ENCODE measurements around the gene SLC43A2.
A peak's percentile ranks its signal among the peaks of the same experiment; 100 is the strongest.
"Not testable (repeated sequence)": the region's sequence is repeated elsewhere in the genome, so short reads cannot be mapped to it uniquely, and the experiment has no call there.

The SLC43A2 gene

DNA sequence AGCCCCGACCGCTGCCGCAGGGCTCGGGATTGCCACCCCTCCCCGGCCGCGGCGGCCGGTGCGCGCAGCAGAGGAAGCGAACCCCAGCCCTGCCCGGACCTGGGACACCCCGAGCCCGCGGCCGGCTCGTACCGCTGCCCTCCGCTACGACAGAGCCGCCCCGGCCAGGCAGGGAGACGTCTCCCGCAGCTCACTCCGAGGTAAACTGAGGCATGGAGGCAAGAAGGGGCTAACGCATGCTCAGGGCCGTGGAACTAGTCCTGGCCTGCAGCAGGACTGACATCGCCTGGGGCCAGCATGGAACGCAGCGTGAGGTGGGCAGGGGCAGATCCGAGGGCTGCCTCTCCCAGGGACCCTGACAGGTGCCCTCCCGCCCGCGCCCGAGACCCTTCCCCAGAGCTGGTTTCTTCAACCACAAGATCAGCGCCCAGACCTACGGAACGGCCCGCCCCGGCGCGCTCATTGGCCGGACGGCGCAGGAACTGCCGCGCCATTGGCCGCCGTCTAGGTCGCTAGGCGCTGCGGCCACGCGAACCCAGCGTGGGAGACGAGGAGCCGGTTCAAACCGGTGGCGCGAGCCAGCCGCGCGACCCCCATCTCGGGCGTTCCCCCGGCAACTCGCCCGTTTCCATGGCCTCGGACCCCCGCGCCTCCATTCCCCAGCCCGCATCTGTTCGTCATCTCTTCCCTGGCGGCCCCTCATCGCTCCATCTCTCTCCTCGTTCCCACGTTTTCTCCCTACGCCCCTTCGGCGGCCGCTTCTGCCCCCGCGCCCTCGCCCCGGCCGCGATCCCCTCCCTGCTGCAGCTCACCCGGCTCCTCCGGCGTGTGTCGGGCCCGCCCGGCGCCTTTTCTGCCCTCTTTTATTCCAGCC is at the start of gene SLC43A2:
SLC43A2 (minus strand) TSS at position 853 of the 874 bp plus-strand sequence. CDS start 960 bp downstream, outside the sequence.
- peak; percentile 74 for DNase-seq

DNA sequence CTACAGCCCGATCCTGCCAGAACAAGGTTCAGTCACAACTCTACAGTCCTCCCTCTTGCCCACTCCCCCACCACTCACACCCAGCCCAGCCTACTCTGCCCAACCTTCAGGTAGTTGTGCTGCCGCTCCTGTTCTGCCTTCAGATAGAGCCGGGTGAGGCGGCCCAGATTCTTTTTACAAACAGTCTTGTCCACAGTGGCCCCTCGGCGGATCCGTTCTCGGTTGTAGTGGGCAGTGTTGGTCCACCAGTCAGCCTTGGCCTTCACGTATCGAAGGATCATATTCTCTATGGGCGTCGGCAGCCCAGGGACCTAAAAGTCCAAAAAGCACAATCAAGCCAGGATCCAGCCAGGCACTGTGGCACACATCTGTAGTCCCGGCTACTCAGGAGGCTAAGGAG is 47.8 kb upstream of the SLC43A2 start:
- no peak for DNase-seq

DNA sequence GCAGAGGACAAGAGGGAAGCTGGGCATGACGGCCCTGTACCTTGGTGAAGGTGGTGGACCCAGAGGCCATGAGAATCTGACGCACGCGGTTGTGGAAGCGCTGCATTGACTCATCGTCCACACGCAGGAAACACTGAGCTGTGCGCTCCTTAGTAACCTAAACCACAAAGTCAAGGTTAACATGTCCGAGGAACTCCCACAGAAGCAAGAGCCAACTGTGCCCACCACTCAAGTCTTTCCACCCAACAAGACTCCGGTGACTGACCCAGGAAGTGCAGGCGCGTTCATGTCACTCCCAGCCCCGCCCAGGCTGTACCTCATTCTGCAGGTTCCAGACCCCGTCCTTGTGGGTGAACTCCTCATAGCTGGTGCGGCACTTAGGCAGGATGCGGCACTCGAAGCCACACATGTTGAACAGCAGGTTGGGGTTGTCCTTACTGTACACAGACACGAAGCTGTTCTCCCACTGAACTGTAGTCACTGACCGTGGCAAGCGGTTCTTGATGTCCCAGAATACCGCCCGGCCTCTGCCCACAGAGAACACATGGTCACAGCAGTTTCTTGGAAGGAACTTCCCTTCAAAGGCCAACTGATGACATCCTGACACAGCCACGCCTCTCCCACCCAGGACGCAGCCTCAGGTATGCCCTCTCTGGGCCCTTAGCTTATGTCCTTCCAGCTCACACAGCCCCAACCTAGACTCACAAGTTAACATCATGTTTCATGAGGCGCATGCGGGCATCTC is 44.6 kb upstream of the SLC43A2 start:
- no peak for DNase-seq

DNA sequence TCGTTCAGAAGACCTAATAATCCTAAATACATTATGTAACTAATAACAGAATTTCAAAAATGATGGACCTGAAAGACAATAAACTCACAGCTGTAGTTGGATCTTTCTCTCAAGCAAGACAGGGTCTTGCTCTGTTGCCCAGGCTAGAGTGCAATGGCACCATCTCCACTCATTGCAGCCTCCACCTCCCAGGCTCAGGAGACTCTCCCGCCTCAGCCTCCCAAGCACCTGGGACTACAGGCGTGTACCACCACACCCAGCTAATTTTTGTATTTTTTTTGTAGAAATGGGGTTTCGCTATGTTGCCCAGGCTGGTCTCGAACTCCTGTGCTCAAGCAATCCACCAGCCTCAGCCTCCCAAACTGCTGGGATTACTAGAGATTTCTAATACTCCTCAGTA is 35.3 kb upstream of the SLC43A2 start:
- DNase-seq, result not testable (repeated sequence)

DNA sequence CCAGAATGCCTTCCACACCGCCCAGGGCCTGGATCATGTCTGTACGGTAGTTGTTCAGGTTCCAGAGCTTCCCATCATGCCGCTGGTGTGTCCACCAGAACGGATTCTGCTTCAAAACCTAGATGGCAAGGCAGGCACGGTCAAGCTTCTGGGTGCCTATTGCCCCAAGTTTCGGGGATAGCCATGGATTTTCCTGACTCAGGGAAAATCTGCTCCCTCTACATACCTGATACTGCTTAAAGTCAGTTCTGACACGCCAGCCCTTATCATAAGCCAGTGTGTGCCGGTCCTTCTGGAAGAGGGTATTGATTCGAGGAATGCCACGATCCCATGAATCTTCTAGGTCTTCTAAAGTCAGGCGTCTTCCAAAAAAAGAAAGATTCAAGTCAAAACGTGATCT is 32.4 kb upstream of the SLC43A2 start:
- DNase-seq, result no peak

DNA sequence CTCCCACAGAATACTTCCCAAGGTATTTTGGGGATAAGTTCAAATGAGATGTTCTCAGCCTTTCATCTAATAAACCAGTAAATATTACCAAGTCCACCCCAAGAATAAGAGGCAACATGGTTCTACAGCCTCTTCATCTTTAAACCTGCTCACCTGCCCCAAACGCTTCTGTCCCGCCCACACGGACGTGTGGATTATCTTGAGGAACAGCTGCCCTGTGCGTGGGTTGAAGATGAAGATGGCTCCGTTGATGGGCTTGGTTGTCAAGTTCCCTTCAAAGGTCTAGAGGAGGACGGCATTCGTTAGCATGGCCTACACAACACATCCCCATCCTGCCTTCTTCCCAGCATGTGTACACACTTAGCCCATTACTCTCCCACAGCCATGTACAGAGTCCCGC is 29.5 kb upstream of the SLC43A2 start:
- DNase-seq, result no peak

DNA sequence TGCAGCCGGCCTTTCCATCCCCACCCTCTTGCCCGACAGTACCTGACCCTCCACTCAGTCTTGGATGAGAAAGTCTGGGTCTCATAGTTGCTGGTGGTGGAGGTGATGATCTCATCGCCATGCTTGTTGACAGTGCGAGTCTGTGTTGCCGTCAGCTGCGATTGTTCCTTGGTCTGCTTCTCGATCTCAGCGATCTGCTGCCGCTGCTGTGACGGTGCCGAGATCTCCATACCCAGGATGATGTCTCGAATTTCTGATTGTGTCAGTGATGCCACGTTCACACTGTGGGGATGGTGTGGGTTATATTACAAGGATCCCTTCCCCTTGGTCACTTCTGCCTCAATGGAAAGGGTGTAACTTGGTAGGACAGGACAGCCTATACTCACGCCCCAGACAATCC is 25.1 kb upstream of the SLC43A2 start:
- DNase-seq, result no peak

DNA sequence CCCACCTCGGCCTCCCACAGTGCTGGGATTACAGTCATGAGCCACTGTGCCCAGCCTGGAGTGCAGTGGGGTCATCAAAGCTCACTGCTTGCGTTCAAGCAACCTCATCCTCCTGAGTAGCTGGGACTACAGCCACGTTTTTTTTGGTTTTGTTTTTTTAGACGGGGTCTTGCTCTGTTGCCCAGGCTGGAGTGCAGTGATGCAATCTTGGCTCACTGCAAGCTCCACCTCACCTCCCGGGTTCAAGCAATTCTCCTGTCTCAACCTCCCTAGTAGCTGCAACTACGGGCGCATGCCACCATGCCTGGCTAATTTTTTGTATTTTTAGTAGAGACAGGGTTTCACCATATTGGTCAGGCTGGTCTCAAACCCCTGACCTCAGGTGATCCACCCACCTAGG is 24.2 kb upstream of the SLC43A2 start:
- DNase-seq, result not testable (repeated sequence)

DNA sequence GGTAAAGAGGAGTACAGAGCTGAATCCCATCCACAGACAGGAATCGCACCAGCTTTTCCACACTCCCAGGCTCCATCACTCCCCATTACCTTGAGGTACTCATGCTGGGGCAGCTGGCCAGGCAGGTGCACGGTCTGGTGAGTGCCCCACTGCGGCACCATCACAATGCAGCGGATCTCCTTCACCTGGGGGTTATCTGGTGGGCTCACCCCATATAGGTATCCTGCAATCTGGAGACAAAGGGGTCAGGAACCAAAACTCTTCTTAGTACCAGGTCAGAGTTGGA is 22.9 kb upstream of the SLC43A2 start:
- DNase-seq, result no peak

DNA sequence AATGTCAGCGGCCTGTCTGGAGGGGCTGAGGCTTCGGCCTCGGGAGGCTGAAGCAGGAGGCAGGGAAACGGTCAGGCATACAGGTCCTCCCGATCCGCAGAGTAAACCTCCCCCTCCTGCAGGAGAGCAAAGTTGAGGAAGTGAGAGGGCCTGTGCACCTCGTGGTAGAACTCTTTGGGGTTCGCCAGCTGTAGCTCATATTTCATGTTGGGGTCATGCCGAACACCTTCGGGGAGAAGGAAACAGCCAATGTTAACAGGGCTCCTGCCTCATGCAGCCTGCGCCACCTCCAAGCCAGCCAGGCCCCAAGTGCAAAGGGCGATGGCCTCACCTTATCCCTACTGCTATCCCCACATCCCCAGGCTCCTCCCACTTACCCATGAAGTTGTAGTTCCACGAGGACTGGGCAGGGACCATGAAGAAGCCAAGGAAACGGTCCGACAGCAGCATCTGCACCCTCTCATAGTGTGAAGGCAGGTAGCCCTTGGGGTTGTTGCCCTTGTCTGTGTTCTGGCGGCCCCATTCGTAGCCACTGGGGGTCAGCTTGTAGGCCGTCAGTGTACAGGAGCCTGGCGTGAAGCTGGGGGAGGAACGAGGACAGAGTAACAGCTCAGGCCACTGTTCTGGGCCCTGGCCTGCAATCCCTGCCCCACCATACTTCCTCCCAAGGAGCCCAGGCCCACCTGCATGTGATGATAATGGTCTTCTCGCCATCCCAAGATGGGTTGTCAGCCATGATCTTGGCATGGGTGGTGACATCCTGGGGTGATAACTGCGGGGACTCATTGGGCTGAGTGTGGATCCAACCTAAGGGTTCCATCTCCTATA is 22.3 kb upstream of the SLC43A2 start:
- no peak for DNase-seq

DNA sequence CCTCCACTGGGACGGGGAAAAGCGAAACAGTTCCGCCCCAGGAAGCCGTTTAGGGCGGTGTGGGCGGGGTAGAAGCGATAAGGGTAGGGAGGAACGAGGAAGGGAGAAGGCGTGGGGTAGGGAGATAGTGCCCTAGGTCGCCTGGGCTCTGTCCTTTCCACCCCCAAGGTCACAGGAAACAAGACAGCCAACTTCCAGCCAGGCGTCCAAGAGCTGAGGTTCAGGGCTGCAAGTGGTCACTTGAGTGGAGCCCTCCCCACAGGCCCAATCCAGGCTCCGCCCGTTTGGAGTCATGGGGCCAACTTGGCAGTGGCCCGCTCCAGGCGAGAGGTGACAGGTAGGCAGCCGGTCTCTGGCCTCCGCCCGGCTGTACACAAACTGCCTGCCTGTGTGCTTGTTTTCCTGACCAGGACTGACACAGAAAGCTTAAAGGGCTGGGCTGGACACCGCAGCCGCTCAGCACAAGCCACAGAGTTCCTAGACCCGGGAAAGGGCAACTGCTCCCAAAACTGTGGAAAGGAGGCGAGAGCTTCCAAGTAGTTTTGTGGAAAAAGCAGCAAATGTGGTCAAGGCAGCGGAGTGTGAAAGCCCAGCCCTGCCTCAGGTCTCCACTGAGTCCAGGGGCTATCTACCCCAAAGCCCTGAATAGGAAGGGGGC is 21.3 kb upstream of the SLC43A2 start, which contains the start of gene RILP:
RILP (minus strand) TSS at position 23 of the 658 bp plus-strand sequence. CDS start 62 bp downstream, outside the sequence.
- DNase-seq, result no peak

DNA sequence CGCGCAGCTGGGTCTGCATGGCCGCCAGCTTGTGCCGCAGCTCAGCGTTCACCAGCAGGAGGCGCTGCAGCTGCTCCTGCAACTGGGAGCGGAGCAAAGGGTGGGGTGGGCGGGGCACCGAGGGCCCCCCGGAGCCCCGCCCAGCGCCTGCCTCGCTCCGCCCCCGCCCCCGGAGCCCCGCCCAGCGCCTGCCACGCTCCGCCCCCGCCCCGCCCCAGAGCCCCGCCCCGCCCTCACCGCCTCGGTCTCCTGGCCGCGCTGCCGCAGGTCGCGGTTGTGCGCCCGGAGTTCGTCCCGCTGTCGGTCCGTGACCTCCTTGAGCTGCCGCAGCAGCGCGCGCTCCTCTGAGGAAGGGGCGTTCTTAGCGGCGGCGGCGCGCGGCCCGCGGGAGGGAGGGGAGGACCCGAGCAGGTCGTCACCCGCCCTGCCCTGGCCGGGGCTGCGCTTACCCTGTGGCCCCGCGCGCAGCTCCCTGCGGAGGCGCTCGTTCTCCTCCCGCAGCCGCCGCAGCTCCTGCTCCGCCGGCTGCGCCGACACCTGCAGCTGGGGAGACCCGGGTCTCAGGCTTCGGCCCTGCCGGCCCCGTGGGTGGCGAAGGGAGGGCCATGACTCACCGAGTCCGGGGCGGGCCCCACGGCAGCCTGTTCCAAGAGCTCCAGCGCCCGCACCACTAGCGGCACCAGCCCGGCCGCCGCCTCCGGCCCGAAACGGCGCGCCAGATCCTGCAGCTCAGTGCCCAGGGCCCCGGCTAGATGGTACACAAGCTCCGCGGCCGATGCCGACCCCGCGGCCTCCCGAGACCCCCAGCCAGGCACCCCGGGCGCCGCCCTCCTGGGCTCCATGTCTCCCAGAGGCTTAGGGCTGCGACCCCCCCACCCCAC is 20.6 kb upstream of the SLC43A2 start:
- peak; percentile 73 for DNase-seq

DNA sequence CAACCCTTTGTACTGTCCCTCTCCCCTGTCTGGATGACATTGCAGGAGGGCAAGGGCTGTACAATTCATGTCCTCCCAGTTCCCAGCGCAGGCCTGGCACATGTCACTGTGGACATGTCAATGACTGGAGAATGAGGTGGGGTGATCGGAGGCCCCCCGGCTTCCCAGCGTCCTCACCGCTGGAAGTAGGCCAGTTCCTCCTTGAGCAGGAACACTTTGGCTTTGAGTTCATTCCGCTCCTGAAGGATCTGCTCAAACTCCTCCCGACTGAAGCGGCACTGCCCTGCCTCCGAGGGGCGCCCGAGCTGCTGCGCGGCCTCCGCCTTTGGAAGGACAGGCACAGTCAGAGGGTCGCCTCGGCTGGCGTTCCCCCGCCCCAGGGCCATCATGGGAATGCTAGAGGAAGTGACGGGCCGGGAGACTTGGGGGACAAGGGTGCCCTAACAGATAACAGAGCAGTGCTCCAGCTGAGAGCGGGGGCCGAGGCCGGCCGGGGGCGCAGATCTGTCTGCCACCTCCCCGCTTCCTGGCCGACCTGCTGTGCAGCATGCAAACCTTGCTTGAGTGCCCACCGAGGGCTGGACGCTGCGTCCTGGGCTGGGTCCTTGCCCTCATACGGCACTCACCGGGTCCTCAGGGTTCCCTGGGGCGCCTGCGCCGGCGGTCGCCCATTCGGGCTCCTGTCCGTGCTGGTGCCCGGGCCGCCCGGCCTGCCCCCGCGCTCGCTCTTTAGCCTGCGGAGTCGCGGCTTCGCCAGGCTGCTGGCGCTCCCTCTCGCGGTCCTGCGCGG is 19.7 kb upstream of the SLC43A2 start:
- DNase-seq, result peak; percentile 28

DNA sequence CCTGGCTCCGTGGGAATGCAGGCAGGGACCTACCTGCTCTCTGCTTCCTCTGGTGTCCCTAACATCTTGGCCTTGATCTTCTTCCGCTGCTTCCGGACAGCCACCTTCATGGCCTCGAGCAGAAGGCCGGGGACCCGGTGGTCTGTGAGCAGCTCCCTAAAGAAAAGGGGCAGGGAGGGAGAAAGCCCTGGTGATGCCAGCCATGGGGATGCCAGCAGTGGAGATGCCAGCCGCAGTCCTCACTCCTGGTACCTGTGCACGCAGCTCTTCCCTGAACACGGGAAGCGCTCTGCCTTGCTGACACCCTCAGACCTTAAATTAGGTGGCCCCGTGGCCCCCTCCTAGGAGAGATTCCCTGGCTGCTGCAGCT is 19.2 kb upstream of the SLC43A2 start:
- no peak for DNase-seq

DNA sequence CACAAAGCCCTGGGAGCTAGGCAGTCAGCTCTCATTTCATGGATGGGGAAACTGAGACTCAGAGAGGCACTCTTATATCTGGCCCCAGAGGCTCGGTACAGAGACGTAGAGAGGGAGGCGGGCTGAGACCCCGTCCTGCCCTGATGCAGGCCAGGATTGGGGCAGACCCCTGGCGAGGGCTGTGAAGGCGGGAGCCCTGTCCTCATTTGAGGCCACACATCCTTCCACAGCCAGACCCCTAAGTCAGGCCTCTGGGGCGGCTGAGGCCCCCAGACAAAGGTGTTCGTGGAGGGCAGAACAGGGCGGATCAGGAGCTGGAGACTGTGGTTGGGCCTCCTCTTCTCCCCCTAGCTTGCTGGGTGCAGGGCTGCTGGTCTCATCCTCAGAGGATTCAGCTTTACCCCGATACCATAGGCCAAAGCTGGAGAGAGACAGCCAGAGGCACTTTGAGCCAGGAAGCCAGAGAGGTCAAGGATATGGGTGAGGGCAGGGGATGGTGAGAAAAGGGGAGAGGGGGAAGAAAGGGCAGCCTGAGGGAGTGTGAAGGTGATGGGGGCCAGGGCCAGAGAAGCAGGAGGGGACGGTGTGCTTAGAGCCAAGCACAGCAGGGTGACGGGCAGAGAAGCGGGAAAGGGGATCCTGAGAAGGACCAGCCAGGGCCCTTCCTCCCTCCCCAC is 17.7 kb upstream of the SLC43A2 start:
- no peak for DNase-seq

DNA sequence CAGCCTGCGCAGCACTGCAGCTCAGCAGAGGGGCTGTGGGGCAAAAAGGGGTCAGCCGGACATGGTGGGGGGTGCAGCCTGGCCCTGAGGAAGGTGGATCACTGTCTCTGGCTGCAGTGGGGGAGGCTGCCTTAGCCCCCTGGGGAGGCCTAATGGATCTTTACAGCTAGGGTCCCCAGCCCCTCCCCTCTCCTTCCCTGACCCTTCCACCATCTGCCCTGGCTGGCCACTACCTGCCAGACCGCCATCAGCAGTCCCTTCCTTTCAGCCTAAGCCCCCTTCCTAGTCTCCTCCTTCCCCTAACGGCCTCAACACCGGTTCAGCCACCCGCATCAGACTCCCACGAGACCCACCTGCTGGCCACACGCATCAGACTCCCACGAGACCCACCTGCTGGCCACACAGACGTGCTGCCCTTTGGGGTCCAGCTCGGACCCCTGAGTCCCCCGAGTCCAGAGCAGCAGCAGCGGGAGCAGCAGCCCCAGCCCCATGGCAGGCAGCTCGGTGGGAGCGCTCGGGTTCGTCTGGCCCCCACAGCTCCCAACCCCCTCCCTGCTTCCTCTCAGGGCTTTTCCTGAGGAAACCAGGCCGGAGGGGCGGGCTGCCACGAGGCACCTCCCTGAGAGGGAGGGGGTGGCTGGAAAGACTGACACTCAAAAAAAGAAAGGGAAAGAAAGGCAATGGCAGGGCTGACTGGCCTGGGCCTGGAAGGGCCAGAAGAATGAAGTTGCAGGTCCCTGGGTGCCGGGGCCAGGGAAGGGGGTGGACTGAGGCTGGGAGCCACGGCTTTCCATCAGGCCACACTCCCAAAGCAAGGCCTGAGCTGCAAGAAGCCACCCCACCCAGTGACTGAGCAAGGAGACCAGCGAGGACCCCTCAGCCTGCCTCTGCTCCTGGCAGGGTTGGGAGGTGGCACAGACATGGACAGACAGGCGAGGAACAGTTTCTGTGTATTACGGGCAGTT is 16.9 kb upstream of the SLC43A2 start, which contains the start of gene SCARF1:
SCARF1 (minus strand) TSS at position 526 of the 965 bp plus-strand sequence; CDS start at position 491, 35 bp downstream.
- DNase-seq, result no peak

DNA sequence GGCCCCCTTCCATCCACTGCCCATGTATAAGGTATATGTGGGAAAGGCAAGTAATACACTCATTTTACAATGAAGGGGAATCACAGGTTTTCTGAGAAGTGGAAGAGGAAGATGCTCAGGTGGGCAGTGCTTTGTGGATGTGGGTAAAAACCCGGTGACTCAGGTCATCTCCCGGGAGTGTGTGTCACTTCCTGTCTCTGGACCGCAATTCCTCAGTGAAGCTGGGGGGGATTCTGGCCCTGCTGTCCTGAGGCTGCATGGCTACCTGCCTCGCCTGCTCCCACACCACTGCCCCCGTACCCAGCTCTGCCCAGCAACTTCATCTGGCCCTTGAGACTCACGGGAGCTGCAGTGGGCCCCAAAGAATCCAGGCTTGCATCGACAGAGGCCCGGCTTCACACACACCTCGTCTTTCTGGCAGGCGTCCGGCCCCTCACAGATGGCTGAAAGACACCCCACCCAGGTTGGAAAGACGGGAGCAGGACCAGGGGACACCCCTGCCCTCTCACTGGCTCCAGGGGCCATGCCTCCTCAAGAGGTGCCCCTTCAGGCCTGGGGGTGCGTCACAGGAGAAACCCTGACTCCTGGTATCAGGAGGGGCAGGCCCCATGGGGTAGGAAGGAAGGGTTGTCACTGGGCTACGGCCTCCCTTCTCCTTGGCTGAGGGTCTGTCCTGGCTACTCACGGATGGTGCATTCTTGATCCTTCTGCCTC is 16.0 kb upstream of the SLC43A2 start:
- no peak for DNase-seq

DNA sequence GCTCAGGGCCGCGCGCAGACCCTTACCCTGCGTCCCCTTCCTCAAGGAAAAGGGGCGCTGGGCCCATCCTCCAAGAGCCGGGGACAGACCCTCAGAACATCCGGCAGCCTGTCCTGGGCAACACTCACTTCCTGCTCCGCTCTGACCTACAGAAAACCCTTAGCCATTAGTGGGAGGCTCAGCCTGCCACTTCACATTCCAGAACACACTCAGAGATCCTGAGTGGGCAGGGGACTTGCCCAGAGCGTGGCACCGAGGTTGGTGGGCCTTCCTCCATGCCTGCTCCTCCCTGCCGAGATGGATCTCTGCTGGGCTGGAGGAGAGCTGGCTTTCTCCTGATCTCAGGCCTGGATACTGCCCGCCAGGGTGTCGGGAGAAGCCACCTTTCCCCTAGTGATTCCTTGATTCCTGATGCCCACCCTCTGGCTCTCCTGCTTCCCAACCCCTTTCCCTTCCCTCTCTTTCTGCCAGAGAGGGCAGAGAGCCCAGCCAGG is 15.4 kb upstream of the SLC43A2 start:
- no peak for DNase-seq

Measured in NCI-H1694 treated with DMSO at 0.1 percent for 48 hours (cell line).